ENCODE data around the gene NCAM2.

DNA sequence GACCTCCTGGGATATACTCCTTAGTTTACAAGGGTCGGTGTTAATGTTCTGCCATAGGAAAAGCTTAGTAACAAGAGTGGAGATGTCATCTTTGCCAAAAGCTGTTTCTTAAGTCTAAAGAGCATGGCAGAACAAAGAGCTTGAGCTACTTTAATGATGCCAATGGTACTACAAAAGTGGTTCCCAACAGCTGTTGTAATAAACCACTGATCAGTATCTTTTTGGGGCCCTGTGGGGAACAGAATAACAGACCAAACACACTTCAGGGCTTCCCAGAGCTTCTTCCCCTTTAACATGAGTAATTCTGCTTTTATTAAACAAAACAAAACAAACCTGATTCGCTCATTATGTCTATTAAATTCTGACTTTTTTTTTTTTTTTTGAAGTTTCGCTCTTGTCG, 116.3 kb downstream of the NCAM2 start:
- TF ChIP-seq, protein P1, sequence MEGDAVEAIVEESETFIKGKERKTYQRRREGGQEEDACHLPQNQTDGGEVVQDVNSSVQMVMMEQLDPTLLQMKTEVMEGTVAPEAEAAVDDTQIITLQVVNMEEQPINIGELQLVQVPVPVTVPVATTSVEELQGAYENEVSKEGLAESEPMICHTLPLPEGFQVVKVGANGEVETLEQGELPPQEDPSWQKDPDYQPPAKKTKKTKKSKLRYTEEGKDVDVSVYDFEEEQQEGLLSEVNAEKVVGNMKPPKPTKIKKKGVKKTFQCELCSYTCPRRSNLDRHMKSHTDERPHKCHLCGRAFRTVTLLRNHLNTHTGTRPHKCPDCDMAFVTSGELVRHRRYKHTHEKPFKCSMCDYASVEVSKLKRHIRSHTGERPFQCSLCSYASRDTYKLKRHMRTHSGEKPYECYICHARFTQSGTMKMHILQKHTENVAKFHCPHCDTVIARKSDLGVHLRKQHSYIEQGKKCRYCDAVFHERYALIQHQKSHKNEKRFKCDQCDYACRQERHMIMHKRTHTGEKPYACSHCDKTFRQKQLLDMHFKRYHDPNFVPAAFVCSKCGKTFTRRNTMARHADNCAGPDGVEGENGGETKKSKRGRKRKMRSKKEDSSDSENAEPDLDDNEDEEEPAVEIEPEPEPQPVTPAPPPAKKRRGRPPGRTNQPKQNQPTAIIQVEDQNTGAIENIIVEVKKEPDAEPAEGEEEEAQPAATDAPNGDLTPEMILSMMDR (conservative IDR thresholded peaks at IDR 0.05; ENCODE audit: low read depth in 2 of 2): no peak
- no peak for TF ChIP-seq NANOG (IDR thresholded peaks at IDR 0.05; ENCODE audit: borderline replicate concordance)
- TF ChIP-seq EZH2 (IDR thresholded peaks at IDR 0.05; ENCODE audit: low read depth, unreplicated experiment): no peak
- TF ChIP-seq, protein P2, sequence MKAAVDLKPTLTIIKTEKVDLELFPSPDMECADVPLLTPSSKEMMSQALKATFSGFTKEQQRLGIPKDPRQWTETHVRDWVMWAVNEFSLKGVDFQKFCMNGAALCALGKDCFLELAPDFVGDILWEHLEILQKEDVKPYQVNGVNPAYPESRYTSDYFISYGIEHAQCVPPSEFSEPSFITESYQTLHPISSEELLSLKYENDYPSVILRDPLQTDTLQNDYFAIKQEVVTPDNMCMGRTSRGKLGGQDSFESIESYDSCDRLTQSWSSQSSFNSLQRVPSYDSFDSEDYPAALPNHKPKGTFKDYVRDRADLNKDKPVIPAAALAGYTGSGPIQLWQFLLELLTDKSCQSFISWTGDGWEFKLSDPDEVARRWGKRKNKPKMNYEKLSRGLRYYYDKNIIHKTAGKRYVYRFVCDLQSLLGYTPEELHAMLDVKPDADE (IDR thresholded peaks at IDR 0.05): no peak
- no peak for TF ChIP-seq EZH2phosphoT487 (IDR thresholded peaks at IDR 0.05; ENCODE audit: unreplicated experiment)
- TF ChIP-seq POLR2AphosphoS5 (IDR thresholded peaks at IDR 0.05; ENCODE audit: low read depth): no peak

All from GM23338 (cell line).